Osteocyte (in vitro differentiated cells): ENCODE data around the gene CDC6. TPM values are rescaled to one million over a fixed set of nuclear protein-coding genes. Genes with fewer than 3 reads are reported as not detected.

Experiments
- DNase-seq: peaks from one replicate; pipeline ENCODE4 v3.0.0; 2021; ENCODE audit warnings: mixed read lengths; ENCODE audit not compliant: unreplicated experiment; ENCODE audit errors: extremely low spot score
- H3K27ac Mint-ChIP-seq: one replicate; pipeline ENCODE4 v1.8.0; 2021; ENCODE audit warnings: mild to moderate bottlenecking, mixed read lengths; ENCODE audit not compliant: unreplicated experiment
- H3K27me3 Mint-ChIP-seq: one replicate; pipeline ENCODE4 v1.8.0; 2021; ENCODE audit warnings: mixed read lengths; ENCODE audit not compliant: unreplicated experiment
- H3K36me3 Mint-ChIP-seq: one replicate; pipeline ENCODE4 v1.8.0; 2021; ENCODE audit warnings: mixed read lengths; ENCODE audit not compliant: unreplicated experiment
- H3K4me1 Mint-ChIP-seq: one replicate; pipeline ENCODE4 v1.8.0; 2021; ENCODE audit warnings: mixed read lengths; ENCODE audit not compliant: unreplicated experiment
- H3K4me3 Mint-ChIP-seq: one replicate; pipeline ENCODE4 v1.8.0; 2021; ENCODE audit warnings: mild to moderate bottlenecking, moderate library complexity, mixed read lengths; ENCODE audit not compliant: unreplicated experiment
- H3K9me3 Mint-ChIP-seq: one replicate; pipeline ENCODE4 v1.8.0; 2021; ENCODE audit warnings: mixed read lengths; ENCODE audit not compliant: unreplicated experiment
- total RNA-seq: library from RNA; stranded (reverse); gene quantifications from 2 replicates; pipeline ENCODE4 v1.2.1, GENCODE V29; 2021
- TF ChIP-seq, protein P1 (sequence below): fragments of 200-600 bp; sonication (generic); IDR thresholded peaks from 2 replicates; pipeline ENCODE4 v1.5.0; 2021; ENCODE audit warnings: antibody characterized with exemption, mild to moderate bottlenecking, moderate library complexity

Gene CDC6
- total RNA-seq, 1 donor from 2014 or later = 10.8 TPM

DNA sequence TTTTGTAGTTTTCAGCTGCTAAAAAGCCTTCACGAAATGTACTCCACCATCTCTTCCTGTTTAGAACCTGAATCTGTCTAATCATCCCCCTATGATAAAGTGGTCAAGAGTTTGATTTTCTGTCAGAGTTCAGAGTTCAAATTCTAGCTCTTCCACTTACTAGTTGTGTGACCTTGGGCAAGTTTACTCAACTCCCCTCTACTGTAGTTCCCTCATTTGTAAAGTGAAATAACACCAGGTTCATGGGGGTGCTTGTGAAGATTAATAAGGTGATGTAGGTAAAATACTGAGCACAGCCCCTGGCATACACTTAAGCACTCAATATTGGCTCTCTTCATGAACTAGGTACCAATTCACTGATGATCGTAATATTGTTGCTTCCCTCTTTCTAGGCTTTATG lies 1.2 kb upstream of the CDC6 start:
- TF ChIP-seq, protein P1, sequence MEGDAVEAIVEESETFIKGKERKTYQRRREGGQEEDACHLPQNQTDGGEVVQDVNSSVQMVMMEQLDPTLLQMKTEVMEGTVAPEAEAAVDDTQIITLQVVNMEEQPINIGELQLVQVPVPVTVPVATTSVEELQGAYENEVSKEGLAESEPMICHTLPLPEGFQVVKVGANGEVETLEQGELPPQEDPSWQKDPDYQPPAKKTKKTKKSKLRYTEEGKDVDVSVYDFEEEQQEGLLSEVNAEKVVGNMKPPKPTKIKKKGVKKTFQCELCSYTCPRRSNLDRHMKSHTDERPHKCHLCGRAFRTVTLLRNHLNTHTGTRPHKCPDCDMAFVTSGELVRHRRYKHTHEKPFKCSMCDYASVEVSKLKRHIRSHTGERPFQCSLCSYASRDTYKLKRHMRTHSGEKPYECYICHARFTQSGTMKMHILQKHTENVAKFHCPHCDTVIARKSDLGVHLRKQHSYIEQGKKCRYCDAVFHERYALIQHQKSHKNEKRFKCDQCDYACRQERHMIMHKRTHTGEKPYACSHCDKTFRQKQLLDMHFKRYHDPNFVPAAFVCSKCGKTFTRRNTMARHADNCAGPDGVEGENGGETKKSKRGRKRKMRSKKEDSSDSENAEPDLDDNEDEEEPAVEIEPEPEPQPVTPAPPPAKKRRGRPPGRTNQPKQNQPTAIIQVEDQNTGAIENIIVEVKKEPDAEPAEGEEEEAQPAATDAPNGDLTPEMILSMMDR = no peak
- H3K4me3 Mint-ChIP-seq = no peak overlapping the region
- H3K4me1 Mint-ChIP-seq = peaks cover 52% of the 10 kb centered on the region

DNA sequence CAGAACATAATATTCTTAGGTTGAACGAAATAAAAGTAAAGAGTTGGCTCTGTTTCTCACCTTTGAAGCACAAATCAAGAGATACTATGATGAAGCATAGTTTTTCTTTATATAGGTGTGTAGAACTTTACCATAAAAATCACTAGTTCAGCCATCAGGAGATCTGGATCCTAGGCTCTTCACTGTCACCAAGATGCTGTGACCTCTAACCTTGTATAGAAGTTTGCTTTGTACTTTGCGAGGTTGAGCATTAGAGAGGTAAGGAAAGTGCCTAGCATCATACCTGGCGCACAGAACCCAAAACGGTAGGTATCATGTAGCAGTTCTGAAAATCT lies 553 bp upstream of the CDC6 start:
- no peaks in the 10 kb centered on the region for H3K27me3 Mint-ChIP-seq
- peaks cover 3% of the 10 kb centered on the region for H3K36me3 Mint-ChIP-seq
- no peak overlapping the region for H3K4me3 Mint-ChIP-seq
- H3K27ac Mint-ChIP-seq = peak overlapping the region; percentile 23
- no peaks in the 10 kb centered on the region for H3K9me3 Mint-ChIP-seq
- H3K4me1 Mint-ChIP-seq = peaks cover 48% of the 10 kb centered on the region
- TF ChIP-seq, protein P1 = no peak
- DNase-seq = no peak

More for the DNA sequence above, 1.2 kb upstream of the CDC6 start:
- no peak overlapping the region for H3K27ac Mint-ChIP-seq
- no peak for DNase-seq
- H3K9me3 Mint-ChIP-seq = no peaks in the 10 kb centered on the region
- peaks cover 8% of the 10 kb centered on the region for H3K36me3 Mint-ChIP-seq
- no peaks in the 10 kb centered on the region for H3K27me3 Mint-ChIP-seq

DNA sequence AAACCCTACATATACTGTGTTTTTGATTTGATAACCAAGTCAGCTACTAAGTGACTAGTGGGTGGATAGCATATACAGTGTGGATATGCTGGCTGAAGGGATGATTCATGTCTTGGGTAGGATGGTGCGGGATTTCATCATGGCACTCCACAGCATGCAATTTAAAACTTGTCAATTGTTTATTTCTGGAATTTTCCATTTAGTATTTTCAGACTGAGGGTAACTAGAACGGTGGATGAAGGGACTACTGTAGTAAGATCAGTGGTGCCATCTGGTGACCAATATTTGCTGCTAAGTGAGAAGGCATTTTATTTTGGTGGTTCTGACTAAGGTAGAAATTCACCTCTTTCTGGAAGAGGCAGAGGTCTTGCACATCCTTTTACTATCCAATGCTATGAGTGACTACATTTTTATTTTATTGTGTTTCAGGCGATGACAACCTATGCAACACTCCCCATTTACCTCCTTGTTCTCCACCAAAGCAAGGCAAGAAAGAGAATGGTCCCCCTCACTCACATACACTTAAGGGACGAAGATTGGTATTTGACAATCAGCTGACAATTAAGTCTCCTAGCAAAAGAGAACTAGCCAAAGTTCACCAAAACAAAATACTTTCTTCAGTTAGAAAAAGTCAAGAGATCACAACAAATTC lies 3.1 kb downstream of the CDC6 start:
- H3K27ac Mint-ChIP-seq = peak overlapping the region; percentile 65
- no peak overlapping the region for H3K4me3 Mint-ChIP-seq

DNA sequence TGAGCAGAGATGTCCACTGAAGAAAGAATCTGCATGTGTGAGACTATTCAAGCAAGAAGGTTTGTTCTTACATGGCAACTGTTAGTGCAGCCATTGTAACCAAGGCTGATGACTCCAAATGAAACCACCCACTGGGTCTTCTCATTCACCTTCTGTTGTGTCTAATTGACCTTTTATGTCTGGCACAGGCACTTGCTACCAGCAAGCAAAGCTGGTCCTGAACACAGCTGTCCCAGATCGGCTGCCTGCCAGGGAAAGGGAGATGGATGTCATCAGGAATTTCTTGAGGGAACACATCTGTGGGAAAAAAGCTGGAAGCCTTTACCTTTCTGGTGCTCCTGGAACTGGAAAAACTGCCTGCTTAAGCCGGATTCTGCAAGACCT lies 3.6 kb downstream of the CDC6 start:
- Mint-ChIP-seq H3K36me3 (peaks cover 4% of the 10 kb centered on the region), H3K27ac (peak overlapping the region; percentile 65), H3K4me1 (peaks cover 26% of the 10 kb centered on the region), H3K4me3 (no peak overlapping the region), H3K27me3 (no peaks in the 10 kb centered on the region), H3K9me3 (no peaks in the 10 kb centered on the region)
- TF ChIP-seq, protein P1 = no peak
- no peak for DNase-seq

More for the DNA sequence above, 3.1 kb downstream of the CDC6 start:
- H3K27me3 Mint-ChIP-seq = no peaks in the 10 kb centered on the region
- peaks cover 27% of the 10 kb centered on the region for H3K4me1 Mint-ChIP-seq
- H3K36me3 Mint-ChIP-seq = peaks cover 1% of the 10 kb centered on the region
- no peaks in the 10 kb centered on the region for H3K9me3 Mint-ChIP-seq
- DNase-seq = no peak
- TF ChIP-seq, protein P1 = peak; percentile 78

DNA sequence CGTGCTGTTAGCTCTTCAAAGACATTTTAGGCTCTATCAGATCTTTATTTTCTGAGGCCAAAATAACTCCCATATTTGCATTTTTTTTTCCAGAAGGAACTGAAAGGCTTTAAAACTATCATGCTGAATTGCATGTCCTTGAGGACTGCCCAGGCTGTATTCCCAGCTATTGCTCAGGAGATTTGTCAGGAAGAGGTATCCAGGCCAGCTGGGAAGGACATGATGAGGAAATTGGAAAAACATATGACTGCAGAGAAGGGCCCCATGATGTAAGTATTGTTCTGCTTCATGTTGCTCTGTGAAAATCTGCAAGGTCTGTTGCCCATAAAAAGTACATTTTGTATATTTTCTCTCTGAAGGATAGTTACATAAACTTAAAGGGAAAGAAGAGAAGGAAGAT lies 5.7 kb downstream of the CDC6 start:
- no peak for DNase-seq
- no peaks in the 10 kb centered on the region for H3K9me3 Mint-ChIP-seq
- H3K27ac Mint-ChIP-seq = no peak overlapping the region
- H3K4me3 Mint-ChIP-seq = no peak overlapping the region
- TF ChIP-seq, protein P1 = no peak
- peaks cover 26% of the 10 kb centered on the region for H3K4me1 Mint-ChIP-seq
- H3K36me3 Mint-ChIP-seq = peaks cover 5% of the 10 kb centered on the region
- H3K27me3 Mint-ChIP-seq = no peaks in the 10 kb centered on the region
